NCI-H526 treated with DMSO at 0.1 percent for 48 hours (cell line): ENCODE results near the gene HARS2.
"Not testable (repeated sequence)": the region's sequence is repeated elsewhere in the genome, so short reads cannot be mapped to it uniquely, and the experiment has no call there.

Source experiments
- DNase-seq: peaks from one replicate; lab custom pipeline; 2025; lab: John Stamatoyannopoulos, UW

HARS2 gene

DNA sequence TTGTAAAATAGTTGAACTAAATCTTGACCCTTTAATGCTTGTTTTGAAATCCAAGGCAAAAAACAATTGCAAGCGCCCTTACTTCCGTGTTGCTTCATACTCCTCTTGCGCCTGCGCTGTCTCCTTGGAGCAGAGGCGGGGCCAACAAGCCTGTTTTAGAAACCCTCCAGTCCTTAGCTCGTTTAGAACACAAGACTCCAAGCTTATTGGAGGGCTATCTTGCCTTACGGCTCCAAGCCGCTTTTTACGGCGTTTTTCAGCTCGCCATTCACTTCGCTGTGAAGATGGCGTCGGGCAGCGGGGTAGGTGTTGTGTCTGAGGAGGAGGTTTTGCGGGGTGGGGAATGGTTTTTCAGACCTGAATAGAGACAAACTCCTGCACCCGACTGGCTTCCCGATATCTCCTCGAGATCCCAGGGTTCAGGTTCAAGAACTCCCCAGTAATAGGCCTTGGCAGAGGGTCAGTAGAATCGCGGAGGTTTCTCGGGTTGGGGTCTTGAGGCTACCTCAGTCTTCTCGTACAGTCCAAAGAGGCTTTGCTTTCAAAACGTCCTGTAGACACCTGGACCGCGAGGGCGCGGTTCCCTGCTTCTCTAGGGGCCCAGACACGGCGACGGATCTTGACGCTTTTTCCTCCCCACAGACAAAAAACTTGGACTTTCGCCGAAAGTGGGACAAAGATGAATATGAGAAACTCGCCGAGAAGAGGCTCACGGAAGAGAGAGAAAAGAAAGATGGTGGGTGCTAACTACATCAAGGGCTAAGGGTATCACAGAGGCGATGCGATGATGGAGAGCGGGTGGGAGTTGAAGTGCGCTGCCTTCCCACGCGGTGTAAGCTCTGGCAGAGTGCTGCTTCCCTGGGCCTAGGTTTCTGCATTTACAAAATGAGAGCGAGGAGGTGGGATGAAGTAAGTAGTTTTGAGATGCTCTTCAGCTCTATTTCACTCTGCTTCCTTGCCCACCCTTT, 9.2 kb downstream of the HARS2 start, which contains the start of gene ZMAT2:
Gene ZMAT2, plus strand, starts transcription at position 271 of the 968 bp plus-strand sequence. Its CDS starts 14 bp downstream, at position 285.
- peak; percentile 93 for DNase-seq

DNA sequence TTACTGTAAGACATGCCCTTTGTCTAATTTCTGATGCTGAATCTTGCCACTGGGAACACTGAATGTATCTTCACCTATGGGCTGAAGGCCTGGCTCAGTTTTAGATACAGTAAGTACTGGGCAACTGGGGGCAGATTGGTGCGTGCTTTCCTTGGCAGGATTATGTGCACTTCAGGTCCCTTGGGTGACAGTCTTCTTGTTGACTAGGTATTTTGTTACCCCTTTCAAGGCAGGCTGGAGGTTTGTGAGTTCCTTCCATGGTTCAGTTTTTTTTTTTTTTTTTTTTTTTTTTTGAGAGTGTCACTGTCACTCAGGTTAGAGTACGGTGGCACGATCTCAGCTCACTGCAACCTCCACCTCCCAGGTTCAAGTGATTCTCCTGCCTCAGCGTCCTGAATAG, 16.6 kb downstream of the HARS2 start:
- DNase-seq, result no peak

DNA sequence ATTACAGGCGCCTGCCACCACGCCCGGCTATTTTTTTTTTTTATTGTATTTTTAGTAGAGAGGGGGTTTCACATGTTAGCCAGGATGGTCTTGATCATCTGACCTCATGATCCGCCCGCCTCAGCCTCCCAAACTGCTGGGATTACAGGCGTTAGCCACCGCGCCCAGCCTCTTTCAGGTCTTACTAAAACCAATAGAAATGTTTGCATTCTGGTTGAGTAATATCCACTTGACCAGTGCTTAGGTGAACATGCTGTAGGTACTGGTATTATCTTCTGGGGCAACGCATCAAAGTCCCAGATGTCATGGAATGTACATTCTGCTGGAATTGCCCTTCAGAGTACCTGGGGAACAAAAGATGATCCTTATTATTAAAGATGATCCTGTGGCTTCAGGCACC, 17.5 kb downstream of the HARS2 start:
- DNase-seq, result not testable (repeated sequence)

DNA sequence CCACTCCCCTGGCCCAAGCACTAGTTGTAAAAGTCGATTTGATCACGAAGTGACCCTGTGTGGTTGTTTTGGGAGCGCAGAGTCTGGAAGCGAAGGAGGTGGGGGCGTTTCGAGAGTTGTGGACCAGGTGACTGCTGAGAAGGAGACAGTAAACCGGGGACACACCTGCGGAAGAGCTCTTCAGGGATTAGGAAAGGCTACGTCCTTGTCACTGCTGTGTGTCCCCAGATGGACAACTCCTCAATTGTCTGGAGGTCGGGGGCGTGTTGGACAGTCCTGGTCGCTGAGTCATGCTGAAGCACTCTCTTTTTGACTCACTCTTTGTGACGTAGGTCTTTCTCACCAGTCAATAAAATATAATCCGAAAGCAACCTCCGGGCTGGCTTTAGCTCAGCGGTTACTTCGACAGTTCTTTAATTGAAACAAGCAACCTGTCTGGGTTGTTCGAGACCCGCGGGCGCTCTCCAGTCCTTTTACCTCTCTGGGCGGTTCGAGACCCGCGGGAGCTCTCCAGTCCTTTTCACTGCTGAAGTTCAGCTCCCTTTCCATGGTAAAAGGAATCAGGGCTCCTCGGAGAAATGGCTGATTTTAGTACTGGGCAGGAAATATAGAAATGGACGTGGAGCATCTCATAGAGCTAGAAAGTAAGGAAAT, 19.8 kb downstream of the HARS2 start:
- DNase-seq, result peak; percentile 82

DNA sequence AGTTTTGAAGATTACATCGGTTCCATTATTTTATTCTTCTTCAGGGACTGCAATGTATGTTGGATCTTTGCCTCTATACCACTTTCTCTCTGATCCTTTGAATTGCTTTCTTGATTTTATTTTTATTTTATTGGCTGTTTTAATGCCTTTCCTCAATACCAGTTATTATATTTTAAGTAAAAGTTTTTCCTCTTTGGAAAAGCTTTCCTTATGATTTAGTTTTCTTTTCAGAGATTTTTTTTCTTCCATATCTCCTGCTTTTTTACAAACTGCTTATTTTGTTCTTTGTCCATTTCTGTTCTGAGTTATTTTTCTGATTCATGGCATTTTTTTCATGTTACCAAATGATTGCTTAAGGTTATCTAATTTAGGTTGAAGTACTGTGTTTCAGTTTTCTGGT, 20.5 kb downstream of the HARS2 start:
- DNase-seq, result no peak

DNA sequence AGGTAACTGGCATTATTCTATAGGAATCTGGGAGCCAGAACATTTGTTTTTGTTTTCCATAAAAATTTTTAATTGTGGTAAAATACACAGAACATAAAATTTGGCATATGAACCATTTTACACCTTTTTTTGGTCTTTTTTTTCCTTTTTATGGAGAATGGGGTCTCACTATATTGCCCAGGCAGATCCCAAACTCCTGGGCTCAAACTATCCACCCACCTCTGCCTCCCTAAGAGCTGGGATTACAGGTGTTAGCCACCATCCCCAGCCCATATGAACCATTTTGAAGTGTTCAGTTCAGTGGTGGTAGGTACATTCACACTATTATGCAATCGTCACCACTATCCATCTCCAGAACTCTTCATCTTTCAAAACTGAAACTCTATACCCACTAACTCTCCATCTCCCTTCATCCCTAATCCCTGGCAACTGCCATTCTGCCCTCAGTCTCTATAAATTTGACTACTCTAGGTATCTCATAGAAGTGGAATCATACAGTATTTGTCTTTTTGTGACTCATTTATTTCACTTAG, 22.4 kb downstream of the HARS2 start:
- no peak for DNase-seq

DNA sequence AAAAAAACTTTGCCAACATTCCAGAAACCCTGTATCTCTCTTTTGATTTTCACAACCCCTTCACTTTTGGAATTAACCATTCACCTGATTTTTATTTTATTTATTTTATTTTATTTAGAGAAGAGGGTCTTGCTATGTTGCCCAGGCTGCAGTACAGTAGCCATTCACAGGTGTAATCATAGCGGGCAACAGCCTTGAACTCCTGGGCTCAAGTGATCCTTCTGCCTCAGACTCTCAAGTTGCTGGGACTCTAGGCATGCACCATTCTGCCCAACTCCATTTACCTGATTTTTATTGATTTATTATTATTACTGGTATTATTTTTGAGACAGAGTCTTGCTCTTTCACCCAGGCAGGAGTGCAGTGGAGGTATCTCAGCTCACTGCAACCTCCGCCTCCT, 25.0 kb downstream of the HARS2 start:
- DNase-seq, result not testable (repeated sequence)

DNA sequence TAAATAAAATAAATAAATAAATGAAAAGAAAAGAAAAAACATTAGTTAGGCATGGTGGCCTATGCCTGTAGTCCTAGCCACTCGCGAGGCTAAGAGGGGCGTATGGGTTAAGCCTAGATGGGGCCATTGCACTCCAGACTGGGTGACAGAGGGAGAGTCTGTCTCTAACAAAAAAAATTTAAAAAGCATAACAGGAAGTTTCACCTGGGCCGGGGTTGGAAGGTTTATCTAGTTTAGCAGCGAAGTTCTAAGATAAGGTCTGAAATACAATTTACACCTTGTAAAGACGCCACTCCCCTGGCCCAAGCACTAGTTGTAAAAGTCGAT, 27.0 kb downstream of the HARS2 start:
- DNase-seq, result no peak

DNA sequence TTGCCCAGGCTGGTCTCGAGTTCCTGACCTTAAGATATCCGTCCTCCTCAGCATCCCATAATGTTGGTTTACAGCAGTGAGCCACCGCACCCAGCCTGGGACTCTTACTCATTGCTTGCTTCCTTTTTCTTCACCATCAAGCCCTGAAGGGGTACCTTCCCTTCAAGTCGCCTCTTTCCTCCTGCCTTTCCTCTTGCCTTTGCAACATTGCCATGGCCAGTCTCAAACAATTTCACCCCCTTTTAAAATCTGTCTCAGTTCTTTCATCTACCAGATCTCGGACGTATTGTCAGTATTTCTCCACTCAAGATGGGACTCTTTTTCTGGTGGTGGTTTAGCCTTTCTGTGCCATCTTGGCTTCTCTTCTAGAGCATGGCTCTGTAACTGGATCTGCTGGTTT, 29.5 kb downstream of the HARS2 start:
- DNase-seq, result not testable (repeated sequence)

DNA sequence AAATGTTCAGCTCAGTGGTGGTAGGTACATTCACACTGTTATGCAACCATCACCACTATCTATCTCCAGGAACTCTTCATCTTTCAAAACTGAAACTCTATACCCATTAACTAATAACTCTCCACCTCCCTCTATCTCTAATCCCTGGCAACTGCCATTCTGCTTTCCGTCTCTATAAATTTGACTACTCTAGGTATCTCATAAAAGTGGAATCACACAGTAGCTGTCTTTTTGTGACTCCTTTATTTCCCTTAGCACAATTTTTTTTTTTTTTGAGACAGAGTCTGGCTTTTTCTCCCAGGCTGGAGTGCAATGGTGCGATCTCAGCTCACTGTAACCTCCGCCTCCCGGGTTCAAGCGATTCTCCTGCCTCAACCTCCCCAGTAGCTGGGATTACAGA, 30.1 kb downstream of the HARS2 start:
- DNase-seq, result not testable (repeated sequence)

DNA sequence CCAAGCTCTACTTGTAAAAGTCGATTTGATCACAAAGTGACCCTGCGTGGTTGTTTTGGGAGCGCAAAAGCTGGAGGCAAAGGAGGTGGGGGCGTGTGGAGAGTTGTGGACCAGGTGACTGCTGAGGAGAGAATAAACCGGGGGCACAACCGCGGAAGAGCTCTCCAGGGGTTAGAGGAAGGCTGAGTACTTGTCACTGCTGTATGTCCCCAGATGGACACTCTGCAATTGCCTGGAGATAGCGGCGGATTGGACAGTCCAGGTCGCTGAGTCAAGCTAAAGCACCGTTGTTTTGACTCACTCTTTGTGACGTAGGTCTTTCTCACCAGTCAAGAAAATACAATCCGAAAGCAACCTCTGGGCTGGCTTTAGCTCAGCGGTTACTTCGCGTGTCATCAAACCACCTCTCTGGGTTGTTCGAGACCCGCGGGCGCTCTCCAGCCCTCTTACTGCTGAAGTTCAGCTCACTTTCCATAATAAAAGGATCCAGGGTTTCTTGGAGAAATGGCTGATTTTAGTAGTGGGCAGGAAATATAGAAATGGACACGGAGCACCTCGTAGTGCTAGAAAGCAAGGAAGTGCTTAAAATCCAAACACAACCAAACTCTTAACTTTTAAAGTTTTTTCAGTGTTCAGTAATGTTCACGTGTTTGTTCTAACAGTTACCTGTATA, 34.7 kb downstream of the HARS2 start:
- no peak for DNase-seq

DNA sequence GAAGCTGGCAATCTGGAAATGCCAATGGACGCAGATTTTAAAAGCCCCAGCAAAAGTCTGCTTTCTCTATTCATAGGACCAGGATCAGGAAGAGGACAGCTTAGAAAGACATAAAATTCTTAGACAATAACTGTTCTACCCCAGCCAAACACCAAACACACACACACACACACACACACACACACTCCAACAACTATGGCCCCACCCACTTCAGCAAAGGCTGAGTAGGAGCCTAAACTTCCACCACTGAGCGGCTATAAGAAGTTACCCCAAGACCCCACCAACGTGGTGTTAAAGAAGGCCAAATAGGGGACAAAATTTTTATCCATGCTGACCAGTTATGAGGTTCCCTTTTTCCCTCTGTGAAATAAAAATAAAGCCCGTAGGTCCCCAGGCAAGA, 41.8 kb downstream of the HARS2 start:
- DNase-seq, result no peak

DNA sequence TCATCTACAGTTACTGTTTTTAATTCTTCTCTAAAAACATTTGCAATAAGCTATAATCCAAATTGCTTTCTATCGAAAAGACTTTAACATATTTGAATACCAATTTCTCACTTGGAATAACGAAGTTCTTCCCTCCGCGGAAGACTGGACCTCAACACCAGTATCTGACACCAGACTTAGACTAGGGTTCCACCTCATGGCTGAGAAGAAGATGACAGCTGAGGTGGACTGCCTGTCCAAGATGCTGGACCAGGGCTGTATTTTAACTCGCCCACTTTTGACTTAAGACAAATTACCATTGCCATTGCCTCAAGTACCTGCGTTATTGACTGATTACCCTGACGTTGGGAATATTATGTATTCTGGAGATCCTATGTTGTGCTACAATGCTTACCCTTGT, 43.1 kb downstream of the HARS2 start:
- DNase-seq, result no peak

DNA sequence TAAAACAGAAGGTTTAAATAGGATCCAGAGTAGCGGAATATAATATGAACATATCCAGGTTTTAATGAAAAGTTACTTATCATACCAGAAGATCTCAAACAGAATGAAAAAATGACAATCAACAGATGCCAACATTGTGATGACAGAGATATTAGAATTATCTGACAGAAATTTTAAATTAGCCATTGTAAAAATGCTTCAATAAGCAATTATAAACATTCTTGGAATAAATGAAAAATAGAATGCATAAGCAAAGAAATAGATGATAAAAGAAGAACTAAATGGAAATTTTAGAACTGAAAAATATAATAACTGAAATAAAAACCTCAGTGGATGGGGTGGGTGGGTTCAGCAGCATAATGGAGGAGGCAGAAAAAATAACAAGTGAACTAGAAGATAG, 46.2 kb downstream of the HARS2 start:
- no peak for DNase-seq

DNA sequence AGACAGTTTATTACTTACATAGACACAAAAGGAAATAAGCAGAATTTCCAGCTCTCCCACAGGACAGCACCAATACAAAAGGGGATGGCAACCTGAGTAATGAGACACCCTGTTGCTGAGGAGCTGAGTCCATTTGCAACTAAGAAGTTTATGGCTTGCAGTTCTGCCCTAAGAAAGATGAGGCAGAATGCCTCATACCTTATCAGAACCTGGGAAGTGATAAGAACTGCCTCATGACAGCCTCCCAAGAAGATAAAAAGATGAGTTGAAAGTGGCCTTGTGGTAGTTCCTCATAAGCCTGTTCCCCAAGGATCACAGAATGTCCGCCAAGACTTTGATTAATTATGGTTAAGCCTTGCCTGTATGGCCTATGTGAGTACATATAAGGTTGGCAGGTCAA, 50.7 kb downstream of the HARS2 start:
- DNase-seq, result no peak
